ENCODE results near the gene BCL2.

GRCh38 chr18:63112706-63113105, 206.9 kb downstream of the BCL2 start:
- no peak for TF ChIP-seq CREM (CRISPR knock-in tag; IDR thresholded peaks at IDR 0.05)
- TF ChIP-seq USF1 (CRISPR knock-in tag; IDR thresholded peaks at IDR 0.05) = no peak
- TF ChIP-seq CTCF (IDR thresholded peaks at IDR 0.05) = no peak
- TF ChIP-seq SP1 (CRISPR knock-in tag; conservative IDR thresholded peaks at IDR 0.05) = no peak
- no peak for TF ChIP-seq MAX (CRISPR knock-in tag; IDR thresholded peaks at IDR 0.05)
